ENCODE data around the gene CRTC1. TPM values are rescaled to one million over a fixed set of nuclear protein-coding genes. Genes with fewer than 3 reads are reported as not detected.

Gene CRTC1
- total and polyA plus RNA-seq, 2 of the 13 experiments (the other 11 are each of a cell fraction or from before 2014, with no cell fraction given), result 2.0 to 2.7 TPM

DNA sequence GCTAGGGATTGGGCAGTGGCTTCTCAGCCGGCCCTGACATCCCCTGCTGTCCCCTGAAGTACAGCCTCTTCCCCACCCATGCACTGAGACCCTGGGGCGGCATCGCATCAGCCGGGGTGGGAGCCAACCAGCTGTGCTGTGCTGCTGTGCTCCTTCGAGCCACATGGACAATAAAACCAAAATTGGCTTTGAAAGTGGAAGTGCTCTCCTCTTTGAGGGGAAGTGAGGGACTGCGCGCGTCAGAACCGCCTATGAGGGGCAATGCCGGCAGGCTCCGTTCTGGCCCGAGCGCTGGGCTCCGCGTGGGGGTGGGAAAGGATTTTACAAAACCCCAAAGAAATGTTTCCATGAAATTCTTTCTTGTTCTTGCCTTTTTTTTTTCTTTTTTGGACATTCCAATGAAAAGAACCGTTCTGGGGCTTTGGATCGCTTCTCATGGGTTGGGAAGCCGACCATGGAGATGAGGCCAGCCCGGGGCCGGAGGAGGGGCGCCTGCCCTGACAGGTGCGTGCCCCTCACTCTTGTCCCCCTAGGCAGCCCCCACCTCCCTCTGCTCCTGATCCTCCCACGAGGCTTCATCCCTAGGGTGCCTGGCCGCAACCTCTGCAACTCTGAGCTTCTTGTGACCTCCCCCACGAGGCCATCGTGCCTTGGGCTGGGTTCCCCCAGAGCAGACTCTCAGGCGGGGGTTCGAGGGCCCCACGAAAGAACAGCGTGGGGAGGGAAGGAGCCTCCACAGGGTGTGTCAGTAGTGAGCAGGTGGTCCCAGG is 24.0 kb upstream of the CRTC1 start (continued):
- TF ChIP-seq, protein P1, sequence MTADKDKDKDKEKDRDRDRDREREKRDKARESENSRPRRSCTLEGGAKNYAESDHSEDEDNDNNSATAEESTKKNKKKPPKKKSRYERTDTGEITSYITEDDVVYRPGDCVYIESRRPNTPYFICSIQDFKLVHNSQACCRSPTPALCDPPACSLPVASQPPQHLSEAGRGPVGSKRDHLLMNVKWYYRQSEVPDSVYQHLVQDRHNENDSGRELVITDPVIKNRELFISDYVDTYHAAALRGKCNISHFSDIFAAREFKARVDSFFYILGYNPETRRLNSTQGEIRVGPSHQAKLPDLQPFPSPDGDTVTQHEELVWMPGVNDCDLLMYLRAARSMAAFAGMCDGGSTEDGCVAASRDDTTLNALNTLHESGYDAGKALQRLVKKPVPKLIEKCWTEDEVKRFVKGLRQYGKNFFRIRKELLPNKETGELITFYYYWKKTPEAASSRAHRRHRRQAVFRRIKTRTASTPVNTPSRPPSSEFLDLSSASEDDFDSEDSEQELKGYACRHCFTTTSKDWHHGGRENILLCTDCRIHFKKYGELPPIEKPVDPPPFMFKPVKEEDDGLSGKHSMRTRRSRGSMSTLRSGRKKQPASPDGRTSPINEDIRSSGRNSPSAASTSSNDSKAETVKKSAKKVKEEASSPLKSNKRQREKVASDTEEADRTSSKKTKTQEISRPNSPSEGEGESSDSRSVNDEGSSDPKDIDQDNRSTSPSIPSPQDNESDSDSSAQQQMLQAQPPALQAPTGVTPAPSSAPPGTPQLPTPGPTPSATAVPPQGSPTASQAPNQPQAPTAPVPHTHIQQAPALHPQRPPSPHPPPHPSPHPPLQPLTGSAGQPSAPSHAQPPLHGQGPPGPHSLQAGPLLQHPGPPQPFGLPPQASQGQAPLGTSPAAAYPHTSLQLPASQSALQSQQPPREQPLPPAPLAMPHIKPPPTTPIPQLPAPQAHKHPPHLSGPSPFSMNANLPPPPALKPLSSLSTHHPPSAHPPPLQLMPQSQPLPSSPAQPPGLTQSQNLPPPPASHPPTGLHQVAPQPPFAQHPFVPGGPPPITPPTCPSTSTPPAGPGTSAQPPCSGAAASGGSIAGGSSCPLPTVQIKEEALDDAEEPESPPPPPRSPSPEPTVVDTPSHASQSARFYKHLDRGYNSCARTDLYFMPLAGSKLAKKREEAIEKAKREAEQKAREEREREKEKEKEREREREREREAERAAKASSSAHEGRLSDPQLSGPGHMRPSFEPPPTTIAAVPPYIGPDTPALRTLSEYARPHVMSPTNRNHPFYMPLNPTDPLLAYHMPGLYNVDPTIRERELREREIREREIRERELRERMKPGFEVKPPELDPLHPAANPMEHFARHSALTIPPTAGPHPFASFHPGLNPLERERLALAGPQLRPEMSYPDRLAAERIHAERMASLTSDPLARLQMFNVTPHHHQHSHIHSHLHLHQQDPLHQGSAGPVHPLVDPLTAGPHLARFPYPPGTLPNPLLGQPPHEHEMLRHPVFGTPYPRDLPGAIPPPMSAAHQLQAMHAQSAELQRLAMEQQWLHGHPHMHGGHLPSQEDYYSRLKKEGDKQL (CRISPR knock-in tag; IDR thresholded peaks at IDR 0.05; ENCODE audit: low read depth), result no peak
- TF ChIP-seq CBX5 (CRISPR knock-in tag; IDR thresholded peaks at IDR 0.05; ENCODE audit: borderline replicate concordance) (no peak), ATF7 (IDR thresholded peaks at IDR 0.05) (no peak), ATF7 (CRISPR knock-in tag; IDR thresholded peaks at IDR 0.05) (no peak)

DNA sequence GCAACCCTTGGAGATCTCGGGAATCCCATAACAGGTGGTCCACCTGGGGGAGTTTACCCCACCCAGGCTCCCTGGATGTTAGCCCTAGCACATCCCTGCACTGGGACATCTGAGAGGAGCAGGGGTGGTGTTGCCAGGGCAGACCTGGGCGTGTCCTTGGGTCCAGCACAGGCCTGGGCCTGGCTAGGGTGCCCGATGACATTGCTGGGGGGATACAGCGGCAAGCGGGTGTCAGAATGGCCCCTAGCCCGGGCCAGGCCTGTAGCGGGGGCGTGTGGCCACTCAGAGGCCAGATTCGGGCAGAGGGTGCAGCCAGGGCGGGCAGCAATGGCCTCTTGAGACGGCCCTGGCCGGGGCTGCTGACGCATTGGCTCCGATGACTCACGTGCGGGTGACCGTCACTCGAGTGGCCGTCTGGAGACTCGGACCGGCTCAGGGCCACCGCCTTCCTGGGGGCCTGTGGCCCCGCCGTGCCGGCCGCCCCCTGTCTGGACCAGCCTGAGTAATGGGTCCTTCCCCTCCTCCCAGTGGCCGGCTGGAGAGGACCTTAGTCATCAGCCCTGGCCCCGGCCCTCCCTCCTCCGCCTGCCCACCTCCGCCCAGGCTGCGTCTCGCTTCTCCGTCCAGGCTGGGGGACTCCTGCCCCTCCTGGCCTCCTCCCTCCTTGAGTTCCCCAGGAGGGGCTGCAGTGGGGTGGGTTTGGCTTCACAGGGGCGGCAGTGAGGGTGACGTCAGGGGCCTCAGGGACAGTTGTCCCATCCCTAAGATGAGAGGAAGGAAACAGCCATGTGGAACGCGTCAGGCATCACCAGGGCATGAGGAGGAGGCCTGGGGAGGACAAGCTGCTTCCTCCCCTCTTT is 23.2 kb upstream of the CRTC1 start:
- FAIRE-seq (no peak), ATAC-seq (no peak), DNase-seq (ENCODE audit: low spot score) (no peak)
- Histone ChIP-seq H3K9ac (ENCODE audit: insufficient read depth, low read depth, low read length) (no peak overlapping the region), H3K27me3 (ENCODE audit: control insufficient read depth in 1 of 2, insufficient read depth in 2 of 2, low read length in 2 of 2) (no peaks in the 10 kb centered on the region), H3K9me3 (ENCODE audit: low read length) (no peaks in the 10 kb centered on the region), H3K27ac (ENCODE audit: extremely low read length, insufficient read depth, low read length) (no peak overlapping the region), H3K4me3 (replicated peaks in 1 of 3; ENCODE audit: insufficient read depth in 1 of 3, low read depth in 2 of 3, low read length in 3 of 3) (no peak overlapping the region), H3K4me2 (ENCODE audit: low read depth, low read length) (no peak overlapping the region), H3K4me1 (ENCODE audit: insufficient read depth, low read length) (peaks cover 10% of the 10 kb centered on the region), H4K20me1 (ENCODE audit: insufficient read depth, low read length) (0 out of 2 replicates have a peak, but pooled peaks cover 2% of the 10 kb centered on the region), H3K36me3 (replicated peaks in 1 of 2; ENCODE audit: control insufficient read depth in 1 of 2, insufficient read depth in 2 of 2, low read length in 2 of 2) (peaks cover 2 to 3% of the 10 kb centered on the region in 2 experiments; a peak in 2 of 5 replicates), H2AFZ (ENCODE audit: low read length) (no peak overlapping the region), H3K79me2 (ENCODE audit: insufficient read depth, low read length) (no peaks in the 10 kb centered on the region)
- no TSS peak for BruUV-seq (replicated peaks)
- ChIA-PET CTCF (ENCODE audit: low intra/inter-chr PET ratio, low total read pairs) (no interaction called here), POLR2A (no interaction called here)
- WGBS (ENCODE audit: low lambda C conversion rate), result 83% methylated on average over 13 of the region's 37 CpGs
- intact Hi-C loops (cut with micrococcal nuclease; ENCODE audit: unreplicated experiment) (no loop called here), in situ Hi-C loops (cut with HindIII; ENCODE audit: extremely low pct_ligation_motif_present, low pct_unique_long_range_greater_than_20kb) (no loop called here)
- TF ChIP-seq, protein P2, sequence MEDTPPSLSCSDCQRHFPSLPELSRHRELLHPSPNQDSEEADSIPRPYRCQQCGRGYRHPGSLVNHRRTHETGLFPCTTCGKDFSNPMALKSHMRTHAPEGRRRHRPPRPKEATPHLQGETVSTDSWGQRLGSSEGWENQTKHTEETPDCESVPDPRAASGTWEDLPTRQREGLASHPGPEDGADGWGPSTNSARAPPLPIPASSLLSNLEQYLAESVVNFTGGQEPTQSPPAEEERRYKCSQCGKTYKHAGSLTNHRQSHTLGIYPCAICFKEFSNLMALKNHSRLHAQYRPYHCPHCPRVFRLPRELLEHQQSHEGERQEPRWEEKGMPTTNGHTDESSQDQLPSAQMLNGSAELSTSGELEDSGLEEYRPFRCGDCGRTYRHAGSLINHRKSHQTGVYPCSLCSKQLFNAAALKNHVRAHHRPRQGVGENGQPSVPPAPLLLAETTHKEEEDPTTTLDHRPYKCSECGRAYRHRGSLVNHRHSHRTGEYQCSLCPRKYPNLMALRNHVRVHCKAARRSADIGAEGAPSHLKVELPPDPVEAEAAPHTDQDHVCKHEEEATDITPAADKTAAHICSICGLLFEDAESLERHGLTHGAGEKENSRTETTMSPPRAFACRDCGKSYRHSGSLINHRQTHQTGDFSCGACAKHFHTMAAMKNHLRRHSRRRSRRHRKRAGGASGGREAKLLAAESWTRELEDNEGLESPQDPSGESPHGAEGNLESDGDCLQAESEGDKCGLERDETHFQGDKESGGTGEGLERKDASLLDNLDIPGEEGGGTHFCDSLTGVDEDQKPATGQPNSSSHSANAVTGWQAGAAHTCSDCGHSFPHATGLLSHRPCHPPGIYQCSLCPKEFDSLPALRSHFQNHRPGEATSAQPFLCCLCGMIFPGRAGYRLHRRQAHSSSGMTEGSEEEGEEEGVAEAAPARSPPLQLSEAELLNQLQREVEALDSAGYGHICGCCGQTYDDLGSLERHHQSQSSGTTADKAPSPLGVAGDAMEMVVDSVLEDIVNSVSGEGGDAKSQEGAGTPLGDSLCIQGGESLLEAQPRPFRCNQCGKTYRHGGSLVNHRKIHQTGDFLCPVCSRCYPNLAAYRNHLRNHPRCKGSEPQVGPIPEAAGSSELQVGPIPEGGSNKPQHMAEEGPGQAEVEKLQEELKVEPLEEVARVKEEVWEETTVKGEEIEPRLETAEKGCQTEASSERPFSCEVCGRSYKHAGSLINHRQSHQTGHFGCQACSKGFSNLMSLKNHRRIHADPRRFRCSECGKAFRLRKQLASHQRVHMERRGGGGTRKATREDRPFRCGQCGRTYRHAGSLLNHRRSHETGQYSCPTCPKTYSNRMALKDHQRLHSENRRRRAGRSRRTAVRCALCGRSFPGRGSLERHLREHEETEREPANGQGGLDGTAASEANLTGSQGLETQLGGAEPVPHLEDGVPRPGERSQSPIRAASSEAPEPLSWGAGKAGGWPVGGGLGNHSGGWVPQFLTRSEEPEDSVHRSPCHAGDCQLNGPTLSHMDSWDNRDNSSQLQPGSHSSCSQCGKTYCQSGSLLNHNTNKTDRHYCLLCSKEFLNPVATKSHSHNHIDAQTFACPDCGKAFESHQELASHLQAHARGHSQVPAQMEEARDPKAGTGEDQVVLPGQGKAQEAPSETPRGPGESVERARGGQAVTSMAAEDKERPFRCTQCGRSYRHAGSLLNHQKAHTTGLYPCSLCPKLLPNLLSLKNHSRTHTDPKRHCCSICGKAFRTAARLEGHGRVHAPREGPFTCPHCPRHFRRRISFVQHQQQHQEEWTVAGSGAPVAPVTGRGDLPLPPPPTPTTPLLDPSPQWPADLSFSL (CRISPR knock-in tag; IDR thresholded peaks at IDR 0.05), result no peak
- TF ChIP-seq ZNF296 (CRISPR knock-in tag; conservative IDR thresholded peaks at IDR 0.05), result no peak
- TF ChIP-seq STAT5B (CRISPR knock-in tag; IDR thresholded peaks at IDR 0.05), result no peak
- TF ChIP-seq CEBPB (IDR thresholded peaks at IDR 0.05; ENCODE audit: borderline replicate concordance, low read depth, low read length), result no peak
- no peak for TF ChIP-seq PHF21A (CRISPR knock-in tag; IDR thresholded peaks at IDR 0.05)

Measured in HepG2 (cell line).